Right ventricle myocardium superior (tissue), 1 donor: ENCODE results near the gene ABCC8. TPM values are rescaled to one million over a fixed set of nuclear protein-coding genes. Genes with fewer than 3 reads are reported as not detected.

ENCODE experiments used
- ATAC-seq: fragments of 200-7000 bp; cut with Tn5 transposase; one replicate; pipeline ENCODE4 v1.9.1; 2020; ENCODE audit warnings: mild to moderate bottlenecking; ENCODE audit not compliant: poor library complexity
- DNase-seq: peaks from one replicate; pipeline ENCODE4 v3.0.0-alpha.2; 2020
- intact Hi-C: fragments of 100-400 bp; cut with DNase I; formaldehyde crosslinking; loops from one replicate; pipeline ENCODE4 v1.11.2; 2022
- total RNA-seq: library from RNA; stranded (reverse); fragmentation: NEBNext Ultra II Directional; extraction: Animal tissue kit (Norgen Biotek cat#: 25700); gene quantifications from one replicate; pipeline ENCODE4 v1.2.1, GENCODE V29; 2021
- donor health status: DM: no; HTN: yes; CAD: no; lungs with severe emphysema.

ABCC8 gene
- total RNA-seq, 1 donor from 2014 or later, result 0.91 TPM

DNA sequence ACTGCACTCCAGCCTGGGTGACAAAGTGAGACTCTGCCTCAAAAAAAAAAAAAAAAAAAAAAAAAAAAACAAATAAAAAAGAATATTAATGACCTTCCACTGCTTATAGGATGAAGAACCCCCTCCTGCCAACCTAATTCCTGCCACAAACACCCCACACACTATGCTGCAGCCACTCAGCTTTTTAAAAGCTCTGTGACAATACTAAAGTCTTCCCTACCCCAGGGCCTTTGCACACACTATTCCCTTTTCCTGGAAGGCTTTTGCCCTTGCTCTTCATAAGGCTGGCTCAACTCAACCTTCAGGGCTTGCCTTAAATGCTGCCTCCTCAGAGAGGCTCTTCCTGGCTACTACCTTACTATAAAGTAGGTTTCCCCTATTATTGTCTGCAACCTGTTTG is 77.4 kb downstream of the ABCC8 start:
- DNase-seq (no peak), ATAC-seq (no peak)
- intact Hi-C loops, result no loop called here

DNA sequence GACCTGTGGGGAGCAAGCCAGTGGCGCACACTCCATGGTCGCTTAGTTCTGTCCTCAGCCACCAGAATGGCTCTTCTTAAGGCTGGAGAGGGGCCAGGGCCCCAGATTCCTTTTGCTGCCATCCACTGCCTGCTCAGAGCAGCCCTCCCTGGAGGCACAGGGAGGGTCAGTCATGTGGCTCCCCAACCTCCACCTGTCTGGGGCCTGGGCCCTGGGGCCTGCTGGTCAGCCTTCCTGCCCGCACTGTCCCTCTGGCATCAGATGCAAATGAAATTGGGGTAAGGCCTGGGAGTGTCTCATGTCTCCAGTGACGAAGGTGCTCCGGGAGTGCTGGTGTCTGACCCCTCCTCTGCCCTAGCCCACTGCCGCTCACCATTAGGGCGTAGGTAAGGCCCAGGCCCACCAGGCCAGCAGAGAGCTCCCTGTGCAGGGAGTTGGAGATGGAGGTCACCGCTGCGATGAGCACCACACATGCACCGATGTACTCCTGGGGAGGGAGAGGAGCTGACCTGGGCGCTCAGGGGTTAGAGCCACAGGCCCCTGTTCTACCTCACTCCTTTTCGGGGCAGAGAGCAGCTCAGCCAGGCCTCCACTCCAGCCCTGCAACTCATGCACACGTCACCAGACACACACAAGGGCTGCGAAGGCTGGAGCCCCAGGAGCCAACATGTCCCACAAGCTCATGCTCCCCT is 79.2 kb downstream of the ABCC8 start:
- intact Hi-C loops, result no loop called here
- no peak for ATAC-seq
- no peak for DNase-seq

GRCh38 chr11:17396598-17397310 is 79.9 kb downstream of the ABCC8 start:
- intact Hi-C loops, result no loop called here
- DNase-seq (no peak), ATAC-seq (no peak)

GRCh38 chr11:17395978-17396377 is 80.7 kb downstream of the ABCC8 start:
- ATAC-seq, result no peak
- no peak for DNase-seq
- intact Hi-C loops, result no loop called here

GRCh38 chr11:17395554-17395961 is 81.1 kb downstream of the ABCC8 start:
- no peak for DNase-seq
- intact Hi-C loops, result no loop called here
- no peak for ATAC-seq

GRCh38 chr11:17394743-17395390 is 81.8 kb downstream of the ABCC8 start:
- DNase-seq, result no peak
- intact Hi-C loops, result no loop called here
- ATAC-seq, result no peak

DNA sequence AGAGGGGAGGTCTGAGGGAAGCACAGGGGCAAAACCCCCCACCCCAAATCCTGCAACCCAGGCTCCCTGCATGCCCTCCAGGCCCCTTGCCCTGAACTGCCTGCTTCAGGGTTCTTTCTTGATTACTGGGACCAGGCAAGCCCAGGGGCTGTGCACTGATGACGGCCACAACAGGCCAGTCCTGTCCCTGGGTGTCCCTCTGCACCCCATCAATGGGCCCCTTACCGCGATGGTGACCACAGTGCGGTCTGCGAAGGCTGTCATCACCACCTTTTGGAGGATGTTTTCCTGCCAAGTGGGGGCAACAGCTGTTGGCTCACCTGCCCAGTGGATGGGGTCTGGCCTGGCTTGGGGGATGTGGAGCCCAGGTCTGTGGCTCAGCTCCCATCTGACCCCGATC is 83.2 kb downstream of the ABCC8 start:
- no peak for ATAC-seq
- intact Hi-C loops, result no loop called here
- no peak for DNase-seq

- DNase-seq, result no peak
- intact Hi-C loops, result no loop called here
- no peak for ATAC-seq
These were observed 83.8 kb downstream of the ABCC8 start for GRCh38 chr11:17392872-17393271.

GRCh38 chr11:17391493-17392355 is 84.9 kb downstream of the ABCC8 start:
- intact Hi-C loops, result no loop called here
- DNase-seq, result no peak
- ATAC-seq, result no peak

DNA sequence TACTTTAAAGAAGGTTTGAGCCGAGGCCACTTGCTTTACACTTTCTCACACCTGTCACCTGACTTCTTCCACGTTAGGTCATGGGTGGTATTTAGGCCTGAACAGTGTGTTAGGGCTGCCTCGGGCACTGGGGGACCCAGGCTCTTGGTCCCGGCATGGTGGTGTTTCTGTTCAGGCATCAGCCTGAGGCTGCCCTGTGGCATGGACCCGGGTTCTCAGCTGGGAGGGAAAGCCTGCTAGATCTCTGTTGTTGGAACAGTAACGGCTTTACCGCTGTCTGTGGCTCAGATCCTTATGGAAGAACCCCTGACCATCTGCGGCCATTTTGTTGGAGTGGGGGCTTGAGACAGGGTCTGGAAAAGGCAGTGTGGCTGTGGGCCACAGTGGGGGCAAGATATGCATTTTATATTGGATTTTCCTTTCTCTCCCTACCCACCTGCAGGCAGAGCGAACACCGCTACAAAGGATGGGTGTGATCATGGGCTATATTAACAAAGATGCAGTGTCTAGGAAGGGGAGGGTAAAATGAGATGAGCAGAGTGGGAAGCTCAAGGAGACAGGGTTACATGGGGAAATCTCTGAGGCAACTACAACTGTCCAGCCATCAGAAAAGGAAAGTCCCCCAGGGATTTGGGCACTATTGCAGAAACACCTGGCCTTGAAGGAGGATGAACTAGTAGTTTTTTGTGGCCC is 86.5 kb downstream of the ABCC8 start:
- no peak for ATAC-seq
- intact Hi-C loops, result no loop called here
- DNase-seq, result no peak

DNA sequence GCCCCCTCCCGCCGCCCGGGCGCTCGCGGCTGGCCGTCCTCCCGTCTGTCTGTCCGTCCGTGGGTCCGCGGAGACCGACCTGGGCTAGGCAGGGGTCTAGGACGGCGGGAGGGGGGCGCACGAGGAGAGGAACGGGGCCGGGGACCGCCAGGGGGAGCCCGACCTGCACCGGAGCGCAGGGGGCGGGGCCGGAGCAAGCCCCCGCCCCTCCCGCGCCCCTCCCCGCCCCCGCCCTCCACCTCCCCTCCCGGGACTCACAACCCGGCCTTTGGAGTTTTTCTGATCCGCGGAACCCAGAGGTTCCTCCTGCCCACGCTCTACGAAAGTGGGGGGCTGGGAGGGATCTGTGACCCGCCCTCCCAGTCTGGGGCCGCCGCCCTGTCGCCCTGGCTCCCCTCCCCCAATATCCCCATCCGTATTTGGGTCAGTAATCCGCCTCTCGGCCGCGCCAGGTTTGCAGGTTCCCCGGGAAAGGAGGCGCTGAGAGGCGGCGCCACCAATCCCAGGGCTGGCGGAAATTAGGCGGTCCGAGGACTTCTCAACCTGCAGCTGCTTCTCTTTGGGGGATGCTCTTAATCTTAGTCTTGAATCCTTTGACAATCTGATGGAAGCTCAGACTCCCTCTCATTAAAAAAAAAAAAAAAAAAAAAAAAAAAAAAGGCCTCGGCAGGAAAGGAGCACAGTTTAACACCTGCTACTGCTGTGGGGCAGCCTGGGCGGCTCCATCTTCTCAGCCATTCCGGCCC is 87.3 kb downstream of the ABCC8 start:
- ATAC-seq, result peak; percentile 79
- DNase-seq, result peak; percentile 86
- intact Hi-C loops, result no loop called here

DNA sequence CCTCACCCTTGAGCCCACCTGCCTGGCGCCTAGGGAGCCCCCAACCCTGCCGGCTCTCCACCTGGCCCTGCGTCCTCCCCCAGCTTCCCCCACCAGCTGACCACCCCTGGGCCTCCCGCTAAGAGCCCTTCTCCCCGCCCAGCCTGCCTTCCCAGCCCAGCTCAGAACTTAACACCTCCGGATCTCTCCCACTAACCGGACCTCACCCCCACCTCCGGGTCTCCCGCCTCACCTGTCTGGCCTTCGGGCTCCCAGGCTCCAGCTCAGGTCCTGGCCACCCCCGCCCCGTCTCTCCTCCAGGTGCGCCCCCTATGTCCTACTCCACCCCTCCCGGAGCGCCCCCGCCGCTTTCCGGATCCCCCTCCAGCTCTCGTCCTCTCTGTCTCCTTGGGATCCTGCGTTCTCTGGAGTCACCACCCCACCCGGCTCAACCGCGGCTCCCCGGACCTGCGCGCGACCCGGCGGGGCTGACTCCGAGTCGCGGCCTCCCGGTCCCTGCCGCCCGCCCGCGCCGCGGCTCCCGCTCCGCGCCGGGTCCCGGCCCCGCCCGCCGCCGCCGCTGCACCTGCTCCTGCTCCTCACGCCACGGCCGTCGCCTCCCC is 87.9 kb downstream of the ABCC8 start, which contains the start of gene KCNJ11:
Gene KCNJ11, minus strand, starts transcription at position 51 of the 602 bp plus-strand sequence. CDS start 568 bp downstream, outside the sequence.
- DNase-seq (no peak), ATAC-seq (peak; percentile 37)
- intact Hi-C loops, result no loop called here

DNA sequence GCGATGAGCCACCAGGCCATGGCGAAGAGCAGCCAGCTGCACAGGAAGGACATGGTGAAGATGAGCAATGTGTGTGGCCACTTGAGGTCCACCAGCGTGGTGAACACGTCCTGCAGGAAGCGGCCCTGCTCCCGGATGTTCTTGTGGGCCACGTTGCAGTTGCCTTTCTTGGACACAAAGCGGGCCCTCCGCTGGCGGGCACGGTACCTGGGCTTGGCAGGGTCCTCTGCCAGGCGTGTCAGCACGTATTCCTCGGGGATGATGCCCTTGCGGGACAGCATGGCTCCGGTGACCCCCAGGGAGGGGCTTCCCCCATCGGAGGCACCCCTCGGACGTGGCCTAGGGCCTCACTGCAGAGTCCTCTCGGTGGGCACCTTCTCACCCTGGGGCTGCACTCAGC is 88.8 kb downstream of the ABCC8 start:
- DNase-seq (no peak), ATAC-seq (no peak)
- intact Hi-C loops, result no loop called here

- intact Hi-C loops, result no loop called here
- ATAC-seq, result no peak
- DNase-seq, result no peak
These were observed 89.4 kb downstream of the ABCC8 start for GRCh38 chr11:17387254-17387653.

DNA sequence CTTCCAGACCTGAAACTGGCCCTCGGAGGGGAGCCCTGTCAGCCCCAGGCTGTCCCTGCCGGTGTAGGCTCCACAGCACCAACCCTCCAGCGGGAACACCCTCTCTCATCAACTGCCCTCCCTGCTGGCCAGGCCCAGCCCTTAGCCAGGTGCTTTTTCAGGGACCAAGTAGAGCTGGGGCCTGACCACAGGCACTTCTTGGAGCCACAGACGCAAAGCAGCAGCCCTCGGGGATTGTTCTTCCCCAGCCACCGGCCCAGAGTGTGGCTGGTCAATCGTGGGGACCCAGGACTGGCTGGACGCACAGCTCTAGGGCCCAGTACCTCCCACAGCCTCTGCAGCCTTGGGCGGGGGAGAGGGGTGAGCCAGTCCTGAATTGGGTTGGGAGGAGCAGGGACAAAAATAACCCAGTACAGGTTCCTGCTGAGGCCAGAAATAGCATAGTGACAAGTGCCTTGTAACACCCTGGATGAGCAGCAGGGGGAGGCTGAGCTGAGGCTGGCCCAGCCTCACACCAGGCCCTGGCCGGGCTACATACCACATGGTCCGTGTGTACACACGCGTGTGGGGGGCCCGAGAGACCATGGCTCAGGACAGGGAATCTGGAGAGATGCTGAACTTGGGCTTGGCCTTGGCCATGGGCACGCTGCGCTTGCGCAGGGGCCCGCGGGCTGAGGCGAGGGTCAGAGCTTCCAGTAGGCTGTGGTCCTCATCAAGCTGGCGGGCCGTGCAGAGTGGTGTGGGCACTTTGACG is 90.1 kb downstream of the ABCC8 start:
- ATAC-seq (peak; percentile 88), DNase-seq (peak; percentile 65)
- intact Hi-C loops, result no loop called here

DNA sequence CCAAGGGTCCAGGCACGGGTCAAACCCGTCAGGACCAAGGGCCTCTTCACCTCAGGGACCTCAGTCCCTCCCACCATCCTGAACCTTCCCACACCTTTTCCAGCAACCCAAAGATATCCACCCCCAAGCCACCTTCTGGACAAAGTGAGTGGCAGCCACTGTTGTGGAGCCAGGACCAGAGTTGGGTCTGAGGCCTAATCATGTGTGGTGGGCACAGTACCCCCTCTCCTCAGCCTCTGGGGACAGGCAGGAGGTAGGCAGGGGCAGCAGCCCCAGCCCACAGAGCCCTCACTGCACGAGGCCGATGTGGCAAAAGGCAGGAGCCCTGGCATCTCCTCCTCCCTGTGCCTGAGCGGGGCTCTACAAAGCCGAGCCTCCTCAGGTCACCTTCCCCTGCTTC is 90.7 kb downstream of the ABCC8 start:
- ATAC-seq (no peak), DNase-seq (no peak)
- intact Hi-C loops, result no loop called here

DNA sequence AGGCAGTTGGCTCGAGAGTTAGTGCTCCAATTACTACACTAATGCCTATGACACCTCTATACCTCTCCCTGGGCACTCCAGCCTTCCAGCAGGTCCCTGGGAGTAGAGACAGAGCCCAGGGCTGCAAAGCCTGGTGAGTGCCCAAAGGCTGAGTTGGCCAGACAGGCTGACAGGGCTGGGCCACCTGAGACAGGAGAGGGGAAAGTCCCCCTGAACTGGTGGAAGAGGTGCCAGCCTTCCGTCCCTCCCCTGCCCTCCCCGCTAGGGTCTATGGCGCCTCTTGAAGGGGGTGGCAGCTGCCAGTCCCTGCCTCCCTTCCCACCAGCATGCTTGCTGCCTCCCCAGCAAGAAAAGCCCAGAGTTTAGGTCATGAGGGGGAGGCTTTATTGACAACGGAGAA is 91.2 kb downstream of the ABCC8 start:
- intact Hi-C loops, result no loop called here
- ATAC-seq (no peak), DNase-seq (no peak)
